ENCODE data around the gene UPK1A.

DNA sequence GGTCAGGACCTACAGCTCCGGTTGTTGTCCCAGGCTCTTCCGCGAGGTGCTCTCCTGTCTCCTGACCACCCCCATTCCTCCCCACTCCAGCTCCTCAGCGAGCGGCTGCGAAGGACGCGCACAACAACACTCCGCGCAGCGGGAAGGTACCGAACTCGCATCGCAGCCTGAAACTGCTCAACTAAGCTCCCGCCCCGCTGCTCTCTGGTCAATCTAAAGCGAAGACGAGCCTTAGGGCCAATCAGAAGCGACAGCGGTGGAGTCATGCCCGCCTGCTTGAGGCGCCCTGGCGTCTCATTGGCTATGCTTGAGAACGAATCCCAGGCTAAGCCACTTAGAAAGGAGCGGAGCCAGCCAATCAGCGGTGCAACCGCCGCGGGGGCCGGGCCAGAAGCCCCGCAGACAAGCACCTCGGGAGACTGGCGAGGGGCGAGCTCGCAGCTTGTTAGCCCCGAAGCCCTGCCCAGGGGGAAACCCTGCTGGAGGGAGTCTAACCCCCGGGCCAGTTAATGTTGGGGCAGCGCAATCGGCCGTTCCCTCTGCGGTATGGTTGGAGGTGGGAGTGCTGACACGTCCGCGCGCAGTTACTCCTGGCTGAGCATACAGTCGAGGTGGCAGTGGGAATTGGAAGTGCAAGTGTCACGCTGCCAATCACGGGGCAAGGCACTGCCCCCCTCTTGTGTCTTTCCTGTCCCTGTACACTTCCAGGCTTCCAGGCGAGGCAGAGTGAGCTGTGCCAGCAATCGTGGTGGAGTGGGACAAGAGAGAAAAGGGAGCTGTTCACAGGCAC lies 36.1 kb downstream of the UPK1A start:
- TF ChIP-seq, protein P1, sequence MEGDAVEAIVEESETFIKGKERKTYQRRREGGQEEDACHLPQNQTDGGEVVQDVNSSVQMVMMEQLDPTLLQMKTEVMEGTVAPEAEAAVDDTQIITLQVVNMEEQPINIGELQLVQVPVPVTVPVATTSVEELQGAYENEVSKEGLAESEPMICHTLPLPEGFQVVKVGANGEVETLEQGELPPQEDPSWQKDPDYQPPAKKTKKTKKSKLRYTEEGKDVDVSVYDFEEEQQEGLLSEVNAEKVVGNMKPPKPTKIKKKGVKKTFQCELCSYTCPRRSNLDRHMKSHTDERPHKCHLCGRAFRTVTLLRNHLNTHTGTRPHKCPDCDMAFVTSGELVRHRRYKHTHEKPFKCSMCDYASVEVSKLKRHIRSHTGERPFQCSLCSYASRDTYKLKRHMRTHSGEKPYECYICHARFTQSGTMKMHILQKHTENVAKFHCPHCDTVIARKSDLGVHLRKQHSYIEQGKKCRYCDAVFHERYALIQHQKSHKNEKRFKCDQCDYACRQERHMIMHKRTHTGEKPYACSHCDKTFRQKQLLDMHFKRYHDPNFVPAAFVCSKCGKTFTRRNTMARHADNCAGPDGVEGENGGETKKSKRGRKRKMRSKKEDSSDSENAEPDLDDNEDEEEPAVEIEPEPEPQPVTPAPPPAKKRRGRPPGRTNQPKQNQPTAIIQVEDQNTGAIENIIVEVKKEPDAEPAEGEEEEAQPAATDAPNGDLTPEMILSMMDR (IDR thresholded peaks at IDR 0.05) = no peak
- TF ChIP-seq EZH2 (IDR thresholded peaks at IDR 0.05; ENCODE audit: borderline replicate concordance, insufficient read depth, low read depth, low read length, poor library complexity, severe bottlenecking) = no peak

Data from B cell (primary cell).